ENCODE results near the gene HDAC11. TPM values are rescaled to one million over a fixed set of nuclear protein-coding genes. Genes with fewer than 3 reads are reported as not detected.

The HDAC11 gene
- total RNA-seq, 1 experiment from 2014 or later = 12.0 TPM

- peaks cover 6% of the 10 kb centered on the region; the same call in 1 of the 2 replicates for H3K4me1 Mint-ChIP-seq
- H3K9me3 Mint-ChIP-seq = no peaks in the 10 kb centered on the region
- no peaks in the 10 kb centered on the region; the same call in 1 of the 2 replicates for H3K27me3 Mint-ChIP-seq (ENCODE audit: low read depth)
- no peak overlapping the region for H3K27ac Mint-ChIP-seq
- TF ChIP-seq ZNF281 (CRISPR knock-in tag; IDR thresholded peaks at IDR 0.05) (no peak), ELF4 (CRISPR knock-in tag; IDR thresholded peaks at IDR 0.05; ENCODE audit: low read depth) (no peak), ZNF396 (CRISPR knock-in tag; IDR thresholded peaks at IDR 0.05; ENCODE audit: borderline replicate concordance) (no peak), ZNF671 (CRISPR knock-in tag; IDR thresholded peaks at IDR 0.05) (no peak), ETV6 (CRISPR knock-in tag; IDR thresholded peaks at IDR 0.05) (no peak), AR (CRISPR knock-in tag; IDR thresholded peaks at IDR 0.05) (no peak), OVOL2 (CRISPR knock-in tag; IDR thresholded peaks at IDR 0.05; ENCODE audit: borderline replicate concordance) (no peak)
- no peak for ATAC-seq
- no peaks in the 10 kb centered on the region for H3K36me3 Mint-ChIP-seq
- ChIA-PET POLR2A (no interaction called here), CTCF (interaction anchor here (0.7 to 5.6 kb wide), 6 partner anchors 16 to 176 kb away, joined by 3 to 111 read pairs (median 4); no protein-coding TSS in a partner anchor)
- DNase-seq (ENCODE audit: low spot score) = no peak
- H3K4me3 Mint-ChIP-seq = no peak overlapping the region
Observed at GRCh38 chr3:13497386-13497785, 17.3 kb downstream of the HDAC11 start.

- ATAC-seq (no peak), DNase-seq (ENCODE audit: low spot score) (no peak)
- Mint-ChIP-seq H3K27ac (peak overlapping the region; percentile 21; the same call in 1 of the 2 replicates), H3K36me3 (no peaks in the 10 kb centered on the region), H3K27me3 (ENCODE audit: low read depth) (no peaks in the 10 kb centered on the region; the same call in 1 of the 2 replicates), H3K4me3 (no peak overlapping the region), H3K4me1 (peaks cover 6% of the 10 kb centered on the region; the same call in 1 of the 2 replicates), H3K9me3 (no peaks in the 10 kb centered on the region)
- ChIA-PET POLR2A (no interaction called here), CTCF (interaction anchor here (0.6 to 5.6 kb wide), 13 partner anchors 9 to 407 kb away, joined by 3 to 111 read pairs (median 4); no protein-coding TSS in a partner anchor)
- TF ChIP-seq GRHL2 (CRISPR knock-in tag; IDR thresholded peaks at IDR 0.05; ENCODE audit: insufficient replicate concordance, severe bottlenecking) (no peak), IRF1 (CRISPR knock-in tag; IDR thresholded peaks at IDR 0.05) (no peak), ZNF232 (CRISPR knock-in tag; IDR thresholded peaks at IDR 0.05) (no peak), AFF4 (CRISPR knock-in tag; IDR thresholded peaks at IDR 0.05; ENCODE audit: borderline replicate concordance) (no peak), MAX (CRISPR knock-in tag; IDR thresholded peaks at IDR 0.05) (no peak), CTCF (IDR thresholded peaks at IDR 0.05) (no peak), ARID4B (CRISPR knock-in tag; IDR thresholded peaks at IDR 0.05; ENCODE audit: borderline replicate concordance) (no peak), ELF4 (CRISPR knock-in tag; IDR thresholded peaks at IDR 0.05; ENCODE audit: low read depth) (no peak), SOX15 (CRISPR knock-in tag; IDR thresholded peaks at IDR 0.05) (no peak), TP53 (CRISPR knock-in tag; IDR thresholded peaks at IDR 0.05) (no peak)
Observed at GRCh38 chr3:13498354-13499060, 18.4 kb downstream of the HDAC11 start.
